ENCODE measurements around the gene RBM19. TPM values are rescaled to one million over a fixed set of nuclear protein-coding genes. Genes with fewer than 3 reads are reported as not detected.

Gene RBM19
- total and polyA plus RNA-seq, 2 donors (not counting 3 experiments of a cell fraction or from before 2014, with no cell fraction given): 13.2 to 34.4 TPM

GRCh38 chr12:113946175-113946574, 19.9 kb downstream of the RBM19 start:
- H3K4me3 ChIP-seq (replicated peaks in 1 of 3; ENCODE audit: insufficient read depth in 1 of 3, low read depth in 1 of 3, low read length in 3 of 3): no peak overlapping the region
- POLR2A ChIA-PET: no interaction called here
- H2AFZ ChIP-seq (ENCODE audit: low read depth, low read length): no peak overlapping the region
- H3K4me1 ChIP-seq (ENCODE audit: control insufficient read depth, extremely low read depth, insufficient read depth, low read length): no peaks in the 10 kb centered on the region
- DNase-seq (ENCODE audit: low read depth, low spot score): no peak
- H3K79me2 ChIP-seq (ENCODE audit: control insufficient read depth, insufficient read depth, low read length): no peaks in the 10 kb centered on the region
- no TSS peak for BruUV-seq (replicated peaks)
- H3K27me3 ChIP-seq (ENCODE audit: control insufficient read depth in 2 of 2, insufficient read depth in 2 of 2, low read length in 2 of 2): no peaks in the 10 kb centered on the region
- H3K9ac ChIP-seq (replicated peaks; ENCODE audit: extremely low read depth, insufficient read depth, low read length): no peak overlapping the region
- H3K4me2 ChIP-seq (ENCODE audit: insufficient read depth, low read length): no peak overlapping the region
- dilution Hi-C loops (cut with MboI; ENCODE audit: extremely low pct_ligation_motif_present, low sequenced_read_pairs): no loop called here
- FAIRE-seq: no peak
- no peaks in the 10 kb centered on the region for H3K9me1 ChIP-seq (replicated peaks; ENCODE audit: control insufficient read depth, extremely low read depth, insufficient read depth, low read length)
- H3K36me3 ChIP-seq (ENCODE audit: control insufficient read depth in 2 of 2, extremely low read depth in 1 of 2, insufficient read depth in 2 of 2, low read length in 2 of 2): peaks cover 13 to 47% of the 10 kb centered on the region in 2 experiments
- H3K27ac ChIP-seq (ENCODE audit: insufficient read depth, low read depth, low read length): no peak overlapping the region
- CTCF ChIA-PET: interaction anchor here (0.6 kb wide), 1 partner anchor 20 kb away, joined by 5 read pairs; the partner anchor contains the start of gene RBM19
- no peak for TF ChIP-seq CTCF (IDR thresholded peaks at IDR 0.05; ENCODE audit: extremely low read depth in 1 of 2, insufficient read depth in 1 of 2, low read depth in 1 of 2, low read length in 2 of 2)
- intact Hi-C loops (cut with micrococcal nuclease): no loop called here
- H3K9me3 ChIP-seq (replicated peaks; ENCODE audit: control insufficient read depth, insufficient read depth, low read length): no peaks in the 10 kb centered on the region
- H4K20me1 ChIP-seq (replicated peaks; ENCODE audit: control insufficient read depth, extremely low read depth, insufficient read depth, low read length): no peaks in the 10 kb centered on the region

- H3K27ac ChIP-seq (ENCODE audit: insufficient read depth, low read depth, low read length): no peak overlapping the region
- H3K4me1 ChIP-seq (ENCODE audit: control insufficient read depth, extremely low read depth, insufficient read depth, low read length): no peaks in the 10 kb centered on the region
- H3K27me3 ChIP-seq (ENCODE audit: control insufficient read depth in 2 of 2, insufficient read depth in 2 of 2, low read length in 2 of 2): no peaks in the 10 kb centered on the region
- DNase-seq (ENCODE audit: low read depth, low spot score) (no peak), FAIRE-seq (no peak)
- H3K4me3 ChIP-seq (replicated peaks in 1 of 3; ENCODE audit: insufficient read depth in 1 of 3, low read depth in 1 of 3, low read length in 3 of 3): no peak overlapping the region
- POLR2A ChIA-PET: no interaction called here
- CTCF ChIA-PET: interaction anchor here (0.6 kb wide), 1 partner anchor 21 kb away, joined by 5 read pairs; the partner anchor contains the start of gene RBM19
- H3K9me3 ChIP-seq (replicated peaks; ENCODE audit: control insufficient read depth, insufficient read depth, low read length): no peaks in the 10 kb centered on the region
- no peaks in the 10 kb centered on the region for H4K20me1 ChIP-seq (replicated peaks; ENCODE audit: control insufficient read depth, extremely low read depth, insufficient read depth, low read length)
- no peaks in the 10 kb centered on the region for H3K9me1 ChIP-seq (replicated peaks; ENCODE audit: control insufficient read depth, extremely low read depth, insufficient read depth, low read length)
- no peak overlapping the region for H3K9ac ChIP-seq (replicated peaks; ENCODE audit: extremely low read depth, insufficient read depth, low read length)
- no peaks in the 10 kb centered on the region for H3K79me2 ChIP-seq (ENCODE audit: control insufficient read depth, insufficient read depth, low read length)
- dilution Hi-C loops (cut with MboI; ENCODE audit: extremely low pct_ligation_motif_present, low sequenced_read_pairs) (no loop called here), intact Hi-C loops (cut with micrococcal nuclease) (no loop called here)
- peaks cover 13 to 48% of the 10 kb centered on the region in 2 experiments for H3K36me3 ChIP-seq (ENCODE audit: control insufficient read depth in 2 of 2, extremely low read depth in 1 of 2, insufficient read depth in 2 of 2, low read length in 2 of 2)
- no peak overlapping the region for H2AFZ ChIP-seq (ENCODE audit: low read depth, low read length)
- BruUV-seq (replicated peaks): no TSS peak
- no peak overlapping the region for H3K4me2 ChIP-seq (ENCODE audit: insufficient read depth, low read length)
- no peak for TF ChIP-seq GATA2 (IDR thresholded peaks at IDR 0.05; ENCODE audit: insufficient read depth, insufficient read length, low read depth, low read length)
- no peak for TF ChIP-seq MYC (IDR thresholded peaks at IDR 0.05; ENCODE audit: low read depth, low read length)
- TF ChIP-seq EZH2 (IDR thresholded peaks at IDR 0.05; ENCODE audit: borderline replicate concordance, low read depth, low read length, severe bottlenecking): no peak
- no peak for TF ChIP-seq MAX (IDR thresholded peaks at IDR 0.05; ENCODE audit: insufficient read depth, insufficient read length)
- no peak for TF ChIP-seq JUN (IDR thresholded peaks at IDR 0.05; ENCODE audit: borderline replicate concordance, insufficient read depth, insufficient read length, low read depth)
Observed at GRCh38 chr12:113945174-113946173, 20.7 kb downstream of the RBM19 start.

Measured in endothelial cell of umbilical vein (primary cell).